ENCODE results near the gene POT1. TPM values are rescaled to one million over a fixed set of nuclear protein-coding genes. Genes with fewer than 3 reads are reported as not detected.

The POT1 gene
- total RNA-seq, 1 experiment from 2014 or later, result 31.1 TPM

GRCh38 chr7:124776153-124776552 is 153.5 kb downstream of the POT1 start:
- no peak for TF ChIP-seq CTCF (IDR thresholded peaks at IDR 0.05; ENCODE audit: unreplicated experiment)
- no peaks in the 10 kb centered on the region for H3K27me3 Mint-ChIP-seq (ENCODE audit: unreplicated experiment)
- no peaks in the 10 kb centered on the region for H3K4me1 Mint-ChIP-seq (ENCODE audit: low read depth, unreplicated experiment)
- no TSS peak for BruUV-seq (replicated peaks)
- CTCF ChIA-PET, result no interaction called here
- H3K36me3 Mint-ChIP-seq (ENCODE audit: insufficient read depth, unreplicated experiment), result no peaks in the 10 kb centered on the region
- no peaks in the 10 kb centered on the region for H3K9me3 Mint-ChIP-seq (ENCODE audit: low read depth, unreplicated experiment)
- no peak overlapping the region for H3K4me3 Mint-ChIP-seq (ENCODE audit: low read depth, unreplicated experiment)
- DNase-seq, result no peak
- no peak overlapping the region for H3K27ac Mint-ChIP-seq (ENCODE audit: unreplicated experiment)
- intact Hi-C loops (cut with micrococcal nuclease; ENCODE audit: unreplicated experiment), result no loop called here

DNA sequence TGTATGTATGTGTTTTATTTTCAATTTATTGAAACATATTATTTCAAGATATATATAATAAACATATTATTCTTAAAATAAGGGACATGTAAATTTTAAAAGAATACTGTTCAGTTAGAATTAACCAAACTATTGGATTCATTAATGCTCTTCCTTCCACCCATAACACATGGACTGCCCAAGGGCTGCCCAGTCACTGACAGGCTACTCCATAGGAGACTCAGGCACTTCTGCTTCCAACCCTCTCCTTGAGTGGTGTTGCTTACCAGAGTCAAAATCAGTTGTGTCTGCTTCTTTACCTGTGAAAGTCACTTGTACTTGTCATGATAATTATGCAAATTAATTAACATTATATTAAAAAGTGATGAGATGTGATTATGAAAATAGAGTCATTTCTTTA is 154.2 kb downstream of the POT1 start:
- Mint-ChIP-seq H3K27me3 (ENCODE audit: unreplicated experiment) (no peaks in the 10 kb centered on the region), H3K27ac (ENCODE audit: unreplicated experiment) (no peak overlapping the region), H3K4me3 (ENCODE audit: low read depth, unreplicated experiment) (no peak overlapping the region), H3K36me3 (ENCODE audit: insufficient read depth, unreplicated experiment) (no peaks in the 10 kb centered on the region), H3K9me3 (ENCODE audit: low read depth, unreplicated experiment) (no peaks in the 10 kb centered on the region), H3K4me1 (ENCODE audit: low read depth, unreplicated experiment) (no peaks in the 10 kb centered on the region)
- intact Hi-C loops (cut with micrococcal nuclease; ENCODE audit: unreplicated experiment), result no loop called here
- CTCF ChIA-PET, result no interaction called here
- no peak for DNase-seq
- BruUV-seq (replicated peaks), result no TSS peak
- TF ChIP-seq CTCF (IDR thresholded peaks at IDR 0.05; ENCODE audit: unreplicated experiment), result no peak

DNA sequence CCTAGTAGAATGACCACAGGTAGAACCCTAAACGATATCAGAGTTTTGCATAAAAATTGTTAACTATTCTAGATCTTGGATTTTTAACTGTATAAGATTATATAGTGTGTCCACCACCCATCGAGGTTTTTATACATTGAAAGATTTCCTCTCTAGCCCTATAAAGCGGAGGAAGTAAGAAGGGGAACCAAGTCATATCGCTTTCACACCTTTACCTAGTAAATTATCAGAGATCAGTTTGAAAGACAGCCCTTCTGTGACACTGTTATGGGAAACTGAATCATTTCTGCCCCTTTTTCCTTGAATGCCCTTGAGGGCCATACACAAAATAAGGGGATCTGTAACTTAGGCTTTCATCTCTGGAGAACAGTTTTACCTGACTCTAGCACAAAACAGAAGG is 155.7 kb downstream of the POT1 start:
- no TSS peak for BruUV-seq (replicated peaks)

DNA sequence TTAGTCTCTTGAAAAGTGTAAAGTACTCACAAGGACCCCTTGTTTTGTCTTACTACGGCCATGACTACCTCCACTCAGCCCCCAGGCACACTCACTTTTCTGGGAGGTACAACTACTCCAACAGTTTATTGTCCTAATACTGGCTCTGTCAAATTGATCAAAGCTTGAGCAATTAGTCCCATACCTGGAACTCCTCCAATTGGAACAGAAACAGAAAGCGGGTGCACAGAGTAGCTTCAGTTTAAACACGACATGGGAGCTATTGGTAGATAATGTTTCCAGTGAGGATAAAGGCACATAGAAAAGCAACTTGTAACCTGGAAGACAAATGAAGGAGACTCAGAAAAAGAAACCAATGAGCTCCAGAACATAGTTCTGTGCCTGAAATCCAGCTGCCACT is 156.3 kb downstream of the POT1 start:
- Mint-ChIP-seq H3K27ac (ENCODE audit: unreplicated experiment) (no peak overlapping the region), H3K9me3 (ENCODE audit: low read depth, unreplicated experiment) (no peaks in the 10 kb centered on the region), H3K4me3 (ENCODE audit: low read depth, unreplicated experiment) (no peak overlapping the region), H3K36me3 (ENCODE audit: insufficient read depth, unreplicated experiment) (no peaks in the 10 kb centered on the region), H3K27me3 (ENCODE audit: unreplicated experiment) (no peaks in the 10 kb centered on the region), H3K4me1 (ENCODE audit: low read depth, unreplicated experiment) (no peaks in the 10 kb centered on the region)
- DNase-seq, result no peak
- no peak for TF ChIP-seq CTCF (IDR thresholded peaks at IDR 0.05; ENCODE audit: unreplicated experiment)
- CTCF ChIA-PET, result interaction anchor here (0.6 kb wide), 1 partner anchor 1618 kb away, joined by 7 read pairs; no protein-coding TSS in a partner anchor
- BruUV-seq (replicated peaks), result no TSS peak
- intact Hi-C loops (cut with micrococcal nuclease; ENCODE audit: unreplicated experiment), result no loop called here

More for the DNA sequence above, 155.7 kb downstream of the POT1 start:
- H3K27me3 Mint-ChIP-seq (ENCODE audit: unreplicated experiment), result no peaks in the 10 kb centered on the region
- H3K36me3 Mint-ChIP-seq (ENCODE audit: insufficient read depth, unreplicated experiment), result no peaks in the 10 kb centered on the region
- CTCF ChIA-PET, result no interaction called here
- no peak for DNase-seq
- intact Hi-C loops (cut with micrococcal nuclease; ENCODE audit: unreplicated experiment), result no loop called here
- no peaks in the 10 kb centered on the region for H3K9me3 Mint-ChIP-seq (ENCODE audit: low read depth, unreplicated experiment)
- no peak overlapping the region for H3K4me3 Mint-ChIP-seq (ENCODE audit: low read depth, unreplicated experiment)
- no peak for TF ChIP-seq CTCF (IDR thresholded peaks at IDR 0.05; ENCODE audit: unreplicated experiment)
- H3K27ac Mint-ChIP-seq (ENCODE audit: unreplicated experiment), result no peak overlapping the region
- no peaks in the 10 kb centered on the region for H3K4me1 Mint-ChIP-seq (ENCODE audit: low read depth, unreplicated experiment)

Other genes with a start within 250 kb of the POT1 start
- 7.5 and 7.9 TPM in 2 replicates for gene GPR37, start 164.0 kb downstream of the POT1 start, total RNA-seq (2022)